ENCODE results near the gene KIF4A.

GRCh38 chrX:70289168-70289792, 624 bp upstream of the KIF4A start:
- TF ChIP-seq CTCF (IDR thresholded peaks at IDR 0.05; ENCODE audit: low read depth, low read length) (no peak), EZH2phosphoT487 (IDR thresholded peaks at IDR 0.05; ENCODE audit: low read depth) (no peak)
